Keratinocyte (primary cell): Measurements from ENCODE around the gene EXOSC1.

Experiments
- EZH2 ChIP-seq: IDR thresholded peaks from one replicate; pipeline ENCODE4 v1.6.1; 2012; ENCODE audit warnings: inconsistent platforms, mild to moderate bottlenecking, low read length, moderate library complexity
- TF ChIP-seq, protein P1 (sequence below), 3 experiments: IDR thresholded peaks in 1 of 3; conservative IDR thresholded peaks in 1 of 3; optimal IDR thresholded peaks in 1 of 3; 2 replicates in 2 of 3; 3 replicates in 1 of 3; pipeline versions ENCODE3 to v1.5.1; 2011; ENCODE audit warnings: low read length in 3 of 3, mild to moderate bottlenecking in 3 of 3, moderate library complexity in 2 of 3, control low read depth in 1 of 3, inconsistent platforms in 1 of 3; ENCODE audit not compliant: insufficient read depth in 2 of 3; ENCODE audit errors: extremely low read depth in 1 of 3

DNA sequence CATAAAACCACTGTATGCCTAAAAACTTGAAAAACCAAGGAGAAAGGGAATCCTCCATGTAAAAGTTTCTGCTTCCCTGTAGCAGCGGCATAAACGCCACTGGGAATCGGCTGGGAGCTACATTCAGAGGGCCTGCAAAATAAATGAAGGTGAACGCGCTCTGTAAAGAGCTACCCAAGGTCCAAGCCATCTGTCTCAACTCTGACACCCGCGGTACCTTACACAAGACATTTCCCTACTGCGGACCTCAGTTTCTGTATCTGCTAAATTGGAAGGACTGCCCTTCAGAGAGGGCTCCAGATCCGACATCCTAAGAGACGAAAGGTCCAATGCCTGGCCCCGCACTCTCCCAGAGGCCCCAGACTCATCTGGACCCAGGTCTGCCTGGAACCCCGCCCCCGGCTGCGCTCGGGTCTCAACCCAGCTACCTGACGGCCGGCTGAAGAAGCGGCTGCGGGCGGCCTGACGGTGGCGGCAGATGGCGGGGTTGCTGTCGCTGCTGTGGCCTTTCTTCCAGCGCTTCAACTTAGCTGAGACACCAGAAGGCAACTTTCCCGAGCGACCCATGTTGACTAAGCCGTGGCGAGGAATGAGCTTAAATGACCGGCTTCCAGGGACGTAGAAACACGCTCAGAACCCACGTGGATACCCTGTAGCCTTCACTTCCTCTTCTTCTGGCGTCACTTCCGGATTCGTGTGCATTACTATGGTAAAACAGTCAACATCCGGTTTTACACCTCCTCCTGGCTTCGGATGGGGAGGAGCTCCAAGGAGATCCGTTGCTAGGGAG lies 44.9 kb downstream of the EXOSC1 start, which contains the start of gene RRP12:
- TF ChIP-seq, protein P1, sequence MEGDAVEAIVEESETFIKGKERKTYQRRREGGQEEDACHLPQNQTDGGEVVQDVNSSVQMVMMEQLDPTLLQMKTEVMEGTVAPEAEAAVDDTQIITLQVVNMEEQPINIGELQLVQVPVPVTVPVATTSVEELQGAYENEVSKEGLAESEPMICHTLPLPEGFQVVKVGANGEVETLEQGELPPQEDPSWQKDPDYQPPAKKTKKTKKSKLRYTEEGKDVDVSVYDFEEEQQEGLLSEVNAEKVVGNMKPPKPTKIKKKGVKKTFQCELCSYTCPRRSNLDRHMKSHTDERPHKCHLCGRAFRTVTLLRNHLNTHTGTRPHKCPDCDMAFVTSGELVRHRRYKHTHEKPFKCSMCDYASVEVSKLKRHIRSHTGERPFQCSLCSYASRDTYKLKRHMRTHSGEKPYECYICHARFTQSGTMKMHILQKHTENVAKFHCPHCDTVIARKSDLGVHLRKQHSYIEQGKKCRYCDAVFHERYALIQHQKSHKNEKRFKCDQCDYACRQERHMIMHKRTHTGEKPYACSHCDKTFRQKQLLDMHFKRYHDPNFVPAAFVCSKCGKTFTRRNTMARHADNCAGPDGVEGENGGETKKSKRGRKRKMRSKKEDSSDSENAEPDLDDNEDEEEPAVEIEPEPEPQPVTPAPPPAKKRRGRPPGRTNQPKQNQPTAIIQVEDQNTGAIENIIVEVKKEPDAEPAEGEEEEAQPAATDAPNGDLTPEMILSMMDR (optimal IDR thresholded peaks at IDR 0.05 in 1 of 3, IDR thresholded peaks at IDR 0.05 in 1 of 3, conservative IDR thresholded peaks at IDR 0.05 in 1 of 3; ENCODE audit: extremely low read depth in 1 of 3, insufficient read depth in 2 of 3, low read length in 3 of 3): peak in 2 of 3 experiments; percentile 10 to 35
- TF ChIP-seq EZH2: no peak
